Measurements from ENCODE around the gene RPL39L.
A peak's percentile ranks its signal among the peaks of the same experiment; 100 is the strongest.

RPL39L gene

DNA sequence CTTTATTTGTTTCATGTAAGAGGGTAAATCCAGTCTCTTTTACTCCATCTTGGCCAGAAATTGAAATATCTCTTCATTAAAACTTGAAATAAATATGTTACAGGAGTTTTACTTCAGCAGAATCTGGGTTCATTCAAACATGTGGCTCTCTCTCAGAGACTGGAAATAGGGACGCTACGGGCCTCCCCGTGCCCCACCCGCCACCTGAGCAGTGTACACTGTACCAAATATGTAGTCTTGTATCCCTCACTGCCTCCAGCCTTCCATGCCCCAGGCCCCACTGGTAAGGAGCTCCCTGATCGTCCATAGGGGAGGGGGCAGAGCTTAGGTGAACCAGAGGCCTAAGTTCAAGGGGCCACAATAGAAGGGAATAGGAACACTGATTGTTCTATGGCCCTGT lies 36.0 kb downstream of the RPL39L start:
- Histone ChIP-seq H3K36me3 (ENCODE audit: control insufficient read depth, insufficient read depth, low read length) (no peaks in the 10 kb centered on the region), H3K9ac (ENCODE audit: low read length) (no peak overlapping the region), H2BK120ac (ENCODE audit: low read depth, low read length) (no peak overlapping the region), H3K18ac (ENCODE audit: low read length) (no peak overlapping the region), H3K4ac (ENCODE audit: low read depth, low read length) (no peak overlapping the region), H4K5ac (ENCODE audit: low read length) (no peak overlapping the region), H2BK15ac (replicated peaks; ENCODE audit: low read depth) (no peak overlapping the region), H4K8ac (ENCODE audit: low read depth, low read length) (no peak overlapping the region), H3K79me1 (ENCODE audit: low read length) (no peaks in the 10 kb centered on the region), H3K27ac (ENCODE audit: low read depth, low read length) (no peak overlapping the region), H2AK5ac (ENCODE audit: low read length) (no peak overlapping the region), H3K23ac (ENCODE audit: low read length) (no peak overlapping the region), H3K4me3 (ENCODE audit: low read length) (no peak overlapping the region), H2BK5ac (ENCODE audit: low read length) (no peak overlapping the region), H3K4me1 (ENCODE audit: control insufficient read depth, low read depth, low read length) (no peaks in the 10 kb centered on the region), H3K27me3 (ENCODE audit: insufficient read depth, low read length, poor library complexity) (no peaks in the 10 kb centered on the region), H3K56ac (ENCODE audit: low read length) (no peak overlapping the region), H3K79me2 (ENCODE audit: control insufficient read depth, insufficient read depth, low read length) (no peaks in the 10 kb centered on the region), H3K4me2 (ENCODE audit: low read length) (no peak overlapping the region)
- no peak for DNase-seq
- WGBS (ENCODE audit: extremely low coverage, insufficient coverage, low lambda C conversion rate), result no CpG with 5 or more reads among the region's 5 CpGs

DNA sequence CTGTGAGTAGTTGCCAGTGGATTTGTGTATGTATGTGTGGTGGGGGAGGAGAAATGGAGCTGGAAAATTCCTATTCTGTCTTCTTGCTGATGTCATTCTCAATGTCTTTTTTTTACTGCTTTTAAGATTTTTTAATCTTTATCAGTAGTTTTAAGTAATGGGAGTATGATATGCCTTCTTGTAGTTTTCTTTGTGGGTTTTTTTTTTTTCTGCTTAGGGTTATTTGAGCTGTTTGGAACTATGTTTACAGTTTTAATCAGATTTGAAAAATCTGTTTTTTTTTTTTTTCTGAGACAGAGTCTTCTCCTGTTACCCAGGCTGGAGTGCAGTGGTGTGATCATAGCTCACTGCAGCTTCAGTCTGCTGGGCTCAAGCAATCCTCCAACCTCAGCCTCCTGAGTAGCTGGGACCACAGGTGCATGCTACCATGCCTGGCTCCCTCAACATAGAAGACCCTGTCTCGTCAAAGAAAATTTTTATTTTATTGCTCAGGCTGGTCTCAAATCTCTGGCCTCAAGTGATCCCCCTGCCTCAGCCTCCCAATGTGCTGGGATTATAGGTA lies 37.1 kb downstream of the RPL39L start:
- Histone ChIP-seq H3K23ac (ENCODE audit: low read length) (no peak overlapping the region), H3K4me1 (ENCODE audit: control insufficient read depth, low read depth, low read length) (no peaks in the 10 kb centered on the region), H3K79me2 (ENCODE audit: control insufficient read depth, insufficient read depth, low read length) (no peaks in the 10 kb centered on the region), H3K4me3 (ENCODE audit: low read length) (no peak overlapping the region), H3K4me2 (ENCODE audit: low read length) (no peak overlapping the region), H2BK15ac (replicated peaks; ENCODE audit: low read depth) (no peak overlapping the region), H2BK120ac (ENCODE audit: low read depth, low read length) (no peak overlapping the region), H3K79me1 (ENCODE audit: low read length) (no peaks in the 10 kb centered on the region), H3K27ac (ENCODE audit: low read depth, low read length) (no peak overlapping the region), H4K8ac (ENCODE audit: low read depth, low read length) (no peak overlapping the region), H3K27me3 (ENCODE audit: insufficient read depth, low read length, poor library complexity) (no peaks in the 10 kb centered on the region), H4K5ac (ENCODE audit: low read length) (no peak overlapping the region), H3K56ac (ENCODE audit: low read length) (no peak overlapping the region), H2AK5ac (ENCODE audit: low read length) (no peak overlapping the region), H3K36me3 (ENCODE audit: control insufficient read depth, insufficient read depth, low read length) (no peaks in the 10 kb centered on the region), H3K18ac (ENCODE audit: low read length) (no peak overlapping the region), H2BK5ac (ENCODE audit: low read length) (no peak overlapping the region), H3K9ac (ENCODE audit: low read length) (no peak overlapping the region), H3K4ac (ENCODE audit: low read depth, low read length) (no peak overlapping the region)
- no CpG with 5 or more reads among the region's 1 CpG for WGBS (ENCODE audit: extremely low coverage, insufficient coverage, low lambda C conversion rate)
- no peak for DNase-seq

DNA sequence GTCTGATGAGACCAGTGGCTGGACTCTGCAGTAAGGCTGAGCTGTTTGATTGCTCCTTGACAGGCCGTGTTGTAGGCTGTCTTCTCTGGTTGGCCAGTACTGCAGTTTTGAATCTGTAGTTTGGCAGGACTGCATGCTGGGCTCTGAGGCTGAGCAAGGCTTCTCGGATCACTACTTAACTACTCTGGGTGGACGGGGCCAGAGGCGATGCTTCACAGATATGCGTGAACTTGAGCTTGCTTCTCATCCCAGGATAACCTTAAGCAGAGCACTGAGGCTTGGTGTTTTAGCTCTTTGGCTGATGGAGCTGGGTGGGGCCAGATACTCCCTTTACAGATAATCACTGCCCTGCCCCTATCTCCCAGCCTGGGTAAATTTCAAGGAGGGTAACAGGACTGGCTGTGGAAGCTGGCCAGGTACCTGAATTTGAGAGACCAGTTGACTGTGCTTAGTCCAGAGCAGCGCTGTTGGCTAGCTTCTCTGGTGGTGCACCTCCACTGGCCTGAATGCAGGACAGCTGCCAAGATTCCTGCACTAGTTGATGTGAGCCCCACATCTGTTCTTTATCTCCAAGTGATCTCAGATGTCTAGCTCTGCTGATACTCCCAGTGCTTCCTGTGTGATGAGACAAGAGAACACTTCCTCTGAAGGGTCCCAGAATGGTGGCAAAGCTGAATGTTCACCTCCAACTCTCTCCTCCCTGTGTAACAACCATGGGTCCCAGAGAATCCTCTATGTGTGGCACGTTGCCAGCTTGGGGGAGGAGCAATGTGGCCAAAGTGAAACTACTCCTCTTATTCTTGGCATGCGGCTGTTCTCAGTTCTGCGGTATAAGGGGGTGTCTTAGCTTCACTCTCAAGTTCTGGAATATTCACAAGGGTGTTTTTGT lies 37.9 kb downstream of the RPL39L start:
- no peak overlapping the region for H4K8ac ChIP-seq (ENCODE audit: low read depth, low read length)
- no CpG with 5 or more reads among the region's 9 CpGs for WGBS (ENCODE audit: extremely low coverage, insufficient coverage, low lambda C conversion rate)
- H3K4me1 ChIP-seq (ENCODE audit: control insufficient read depth, low read depth, low read length), result no peaks in the 10 kb centered on the region
- H2AK5ac ChIP-seq (ENCODE audit: low read length), result no peak overlapping the region
- no peak overlapping the region for H3K4me2 ChIP-seq (ENCODE audit: low read length)
- H3K4ac ChIP-seq (ENCODE audit: low read depth, low read length), result no peak overlapping the region
- no peaks in the 10 kb centered on the region for H3K27me3 ChIP-seq (ENCODE audit: insufficient read depth, low read length, poor library complexity)
- H3K79me1 ChIP-seq (ENCODE audit: low read length), result no peaks in the 10 kb centered on the region
- H3K79me2 ChIP-seq (ENCODE audit: control insufficient read depth, insufficient read depth, low read length), result no peaks in the 10 kb centered on the region
- H3K23ac ChIP-seq (ENCODE audit: low read length), result no peak overlapping the region
- DNase-seq, result peak; percentile 49
- no peak overlapping the region for H3K18ac ChIP-seq (ENCODE audit: low read length)
- no peak overlapping the region for H2BK15ac ChIP-seq (replicated peaks; ENCODE audit: low read depth)
- H3K56ac ChIP-seq (ENCODE audit: low read length), result no peak overlapping the region
- no peak overlapping the region for H3K27ac ChIP-seq (ENCODE audit: low read depth, low read length)
- H4K5ac ChIP-seq (ENCODE audit: low read length), result no peak overlapping the region
- H2BK5ac ChIP-seq (ENCODE audit: low read length), result no peak overlapping the region
- no peaks in the 10 kb centered on the region for H3K36me3 ChIP-seq (ENCODE audit: control insufficient read depth, insufficient read depth, low read length)
- H3K4me3 ChIP-seq (ENCODE audit: low read length), result no peak overlapping the region
- H2BK120ac ChIP-seq (ENCODE audit: low read depth, low read length), result no peak overlapping the region
- H3K9ac ChIP-seq (ENCODE audit: low read length), result no peak overlapping the region

DNA sequence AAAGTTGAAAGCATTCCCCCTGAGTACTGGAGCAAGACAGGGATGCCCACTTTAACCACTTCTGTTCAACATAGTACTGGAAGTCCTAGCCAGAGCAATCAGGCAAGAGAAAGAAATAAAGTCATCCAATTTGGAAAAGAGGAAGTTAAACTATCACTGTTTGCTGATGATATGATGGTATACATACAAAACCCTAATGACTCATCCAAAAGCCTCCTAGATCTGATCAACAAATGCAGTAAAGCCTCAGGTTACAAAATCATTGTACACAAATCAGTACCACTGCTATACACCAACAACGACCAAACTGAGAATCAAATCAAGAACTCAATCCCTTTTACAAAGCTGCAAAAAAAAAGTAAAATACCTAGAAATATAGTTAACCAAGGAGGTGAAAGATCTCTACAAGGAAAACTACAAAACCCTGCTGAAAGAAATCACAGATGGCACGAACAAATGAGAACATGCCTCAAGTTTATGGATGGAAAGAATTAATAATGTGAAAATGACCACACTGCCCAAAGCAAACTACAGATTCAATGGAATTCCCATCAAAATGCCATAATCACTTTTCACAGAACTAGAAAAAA lies 40.3 kb downstream of the RPL39L start:
- H2BK5ac ChIP-seq (ENCODE audit: low read length), result no peak overlapping the region
- no peak overlapping the region for H3K18ac ChIP-seq (ENCODE audit: low read length)
- no peak overlapping the region for H3K4me3 ChIP-seq (ENCODE audit: low read length)
- no peak overlapping the region for H4K5ac ChIP-seq (ENCODE audit: low read length)
- no peak overlapping the region for H3K23ac ChIP-seq (ENCODE audit: low read length)
- no peaks in the 10 kb centered on the region for H3K79me1 ChIP-seq (ENCODE audit: low read length)
- H3K56ac ChIP-seq (ENCODE audit: low read length), result no peak overlapping the region
- H3K4me2 ChIP-seq (ENCODE audit: low read length), result no peak overlapping the region
- WGBS (ENCODE audit: extremely low coverage, insufficient coverage, low lambda C conversion rate), result no CpG with 5 or more reads among the region's 2 CpGs
- no peaks in the 10 kb centered on the region for H3K36me3 ChIP-seq (ENCODE audit: control insufficient read depth, insufficient read depth, low read length)
- H3K27me3 ChIP-seq (ENCODE audit: insufficient read depth, low read length, poor library complexity), result no peaks in the 10 kb centered on the region
- no peak for DNase-seq
- no peaks in the 10 kb centered on the region for H3K4me1 ChIP-seq (ENCODE audit: control insufficient read depth, low read depth, low read length)
- no peak overlapping the region for H3K4ac ChIP-seq (ENCODE audit: low read depth, low read length)
- H3K9ac ChIP-seq (ENCODE audit: low read length), result no peak overlapping the region
- no peak overlapping the region for H2AK5ac ChIP-seq (ENCODE audit: low read length)
- no peaks in the 10 kb centered on the region for H3K79me2 ChIP-seq (ENCODE audit: control insufficient read depth, insufficient read depth, low read length)
- no peak overlapping the region for H2BK15ac ChIP-seq (replicated peaks; ENCODE audit: low read depth)
- H2BK120ac ChIP-seq (ENCODE audit: low read depth, low read length), result no peak overlapping the region
- H4K8ac ChIP-seq (ENCODE audit: low read depth, low read length), result no peak overlapping the region
- no peak overlapping the region for H3K27ac ChIP-seq (ENCODE audit: low read depth, low read length)

DNA sequence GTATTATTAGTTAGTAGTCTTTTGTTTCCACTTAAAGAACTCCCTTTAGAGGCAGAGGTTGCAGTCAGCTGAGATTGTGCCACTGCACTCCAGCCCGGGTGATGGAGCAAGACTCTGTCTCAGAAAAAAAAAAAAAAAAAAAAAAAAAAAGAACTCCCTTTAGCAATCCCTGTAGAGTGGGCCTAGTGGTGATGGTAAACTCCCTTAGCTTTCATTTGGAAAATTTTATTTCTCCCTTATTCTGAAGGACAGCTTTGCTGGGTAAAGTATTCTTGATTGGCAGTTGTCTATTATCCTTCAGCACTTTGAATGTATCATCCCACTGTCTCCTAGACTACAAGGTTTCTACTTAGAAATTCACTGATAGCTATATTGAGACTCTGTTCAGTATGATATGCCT lies 46.0 kb downstream of the RPL39L start:
- Histone ChIP-seq H3K56ac (ENCODE audit: low read length) (no peak overlapping the region), H3K4me2 (ENCODE audit: low read length) (no peak overlapping the region), H3K27me3 (ENCODE audit: insufficient read depth, low read length, poor library complexity) (no peaks in the 10 kb centered on the region), H3K4me3 (ENCODE audit: low read length) (no peak overlapping the region), H3K79me2 (ENCODE audit: control insufficient read depth, insufficient read depth, low read length) (no peaks in the 10 kb centered on the region), H3K27ac (ENCODE audit: low read depth, low read length) (no peak overlapping the region), H3K23ac (ENCODE audit: low read length) (no peak overlapping the region), H2BK5ac (ENCODE audit: low read length) (no peak overlapping the region), H3K36me3 (ENCODE audit: control insufficient read depth, insufficient read depth, low read length) (no peaks in the 10 kb centered on the region), H3K79me1 (ENCODE audit: low read length) (no peaks in the 10 kb centered on the region), H2BK15ac (replicated peaks; ENCODE audit: low read depth) (no peak overlapping the region), H3K9ac (ENCODE audit: low read length) (no peak overlapping the region), H3K4ac (ENCODE audit: low read depth, low read length) (no peak overlapping the region), H3K18ac (ENCODE audit: low read length) (no peak overlapping the region), H3K4me1 (ENCODE audit: control insufficient read depth, low read depth, low read length) (no peaks in the 10 kb centered on the region), H2AK5ac (ENCODE audit: low read length) (no peak overlapping the region), H4K8ac (ENCODE audit: low read depth, low read length) (no peak overlapping the region), H2BK120ac (ENCODE audit: low read depth, low read length) (no peak overlapping the region), H4K5ac (ENCODE audit: low read length) (no peak overlapping the region)
- no CpG with 5 or more reads among the region's 1 CpG for WGBS (ENCODE audit: extremely low coverage, insufficient coverage, low lambda C conversion rate)
- no peak for DNase-seq
